ENCODE results near the gene EXD2.
"Not testable (repeated sequence)": the region's sequence is repeated elsewhere in the genome, so short reads cannot be mapped to it uniquely, and the experiment has no call there.

EXD2 gene

DNA sequence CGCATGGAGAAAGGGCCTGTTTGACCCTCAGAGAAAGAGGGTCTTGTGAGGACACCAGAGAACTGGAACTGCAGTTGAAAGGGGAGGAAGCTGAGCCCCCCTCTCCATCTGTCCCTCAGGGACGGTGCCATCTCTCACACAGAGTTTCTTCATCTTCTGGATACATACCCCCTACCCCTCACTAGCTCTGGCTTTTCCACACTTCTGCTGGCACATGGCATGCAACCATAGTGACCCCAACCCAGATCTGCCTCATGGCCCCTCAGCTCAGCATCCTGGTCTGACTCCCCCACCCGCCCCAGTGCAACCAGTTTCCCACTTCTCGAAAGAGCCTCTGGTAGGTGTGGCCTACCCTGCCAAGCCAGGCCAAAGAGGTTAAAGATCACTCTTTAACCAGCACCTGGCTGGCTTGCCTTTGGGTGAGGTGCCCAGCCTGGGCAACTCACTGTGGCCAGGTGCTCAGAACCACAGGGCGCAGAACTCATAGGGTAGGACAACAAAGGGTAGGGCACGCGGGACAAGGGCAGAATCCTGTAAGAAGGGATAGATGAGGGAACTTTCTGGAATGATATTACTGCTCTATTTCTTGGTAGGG lies 94.5 kb downstream of the EXD2 start:
- DNase-seq: no peak

DNA sequence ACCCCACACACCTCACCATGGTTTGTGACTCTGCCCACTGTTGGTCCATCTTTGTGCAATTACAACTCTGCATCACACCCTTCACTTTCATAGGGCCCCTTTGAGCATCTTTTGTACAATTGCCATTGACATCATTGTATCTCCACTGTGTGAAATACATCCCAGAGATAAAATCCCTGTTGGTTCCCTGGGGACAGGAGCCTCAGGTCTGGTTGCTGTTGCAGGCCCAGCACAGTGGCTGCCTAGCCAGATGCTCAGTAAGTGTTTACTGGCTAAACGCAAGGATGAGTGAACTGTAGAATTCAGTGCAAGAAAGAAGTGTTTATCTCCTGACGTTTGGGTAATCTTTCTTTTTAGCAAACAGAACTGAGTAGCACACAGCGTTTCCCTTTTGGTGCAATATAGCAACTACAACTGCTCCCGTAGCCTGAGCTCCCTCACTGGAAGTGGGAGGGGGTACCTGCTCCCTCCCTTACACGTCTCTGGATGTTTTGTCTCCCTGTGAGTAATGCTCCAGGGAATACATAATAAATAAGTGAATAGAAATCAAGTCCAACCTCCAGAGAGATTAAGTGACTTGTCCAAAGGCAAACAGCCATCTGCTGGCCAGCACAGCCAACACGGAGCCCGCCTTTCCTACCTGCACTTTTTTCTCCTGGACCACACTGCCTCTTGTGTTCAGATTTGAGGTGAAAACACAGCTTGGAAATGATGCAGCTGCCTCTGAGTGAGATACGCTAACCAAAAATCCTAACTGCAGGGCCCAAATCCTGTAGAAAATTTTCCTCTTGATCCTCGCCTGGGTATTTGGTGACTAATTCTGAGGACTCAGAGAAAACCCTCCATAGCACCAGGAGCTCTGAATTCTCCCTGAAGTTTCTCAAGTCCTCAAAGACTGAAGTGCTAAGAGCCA lies 96.1 kb downstream of the EXD2 start:
- no peak for DNase-seq

DNA sequence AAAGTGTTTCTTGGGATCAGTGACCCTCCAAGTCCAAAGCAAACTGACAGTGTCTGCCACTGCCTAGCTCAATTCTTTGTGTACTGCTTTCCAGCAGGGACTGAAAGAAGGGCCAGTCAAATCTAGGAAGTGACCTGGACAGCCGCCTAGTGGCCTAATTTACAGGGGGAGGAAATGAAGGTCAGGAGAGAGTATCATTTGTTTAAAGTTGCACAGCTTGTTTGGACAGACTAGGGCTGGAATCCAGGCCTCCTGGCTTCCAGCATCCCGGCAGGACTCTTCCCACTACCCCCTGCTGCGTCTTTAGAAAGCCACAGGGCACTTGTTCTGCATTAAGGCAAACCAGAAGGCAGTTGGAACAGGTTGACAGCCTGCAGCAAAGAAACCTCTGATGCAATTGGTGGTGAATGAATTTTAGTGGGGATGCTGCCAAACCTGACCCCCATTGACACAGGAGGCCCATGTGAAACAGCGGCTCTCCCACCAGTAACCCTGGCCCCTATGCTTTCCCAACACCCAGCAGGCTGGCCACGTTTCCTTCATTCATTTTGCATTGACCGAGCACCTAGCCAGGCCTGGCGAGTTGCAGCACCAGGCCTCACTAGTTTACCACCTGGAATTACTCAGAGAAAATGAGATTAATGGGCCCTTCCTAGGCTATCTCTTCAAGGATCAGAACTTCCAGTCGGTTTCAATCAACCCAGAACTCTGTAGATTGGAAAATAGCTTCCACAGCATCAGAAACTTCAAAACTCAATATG lies 96.9 kb downstream of the EXD2 start:
- DNase-seq: no peak

DNA sequence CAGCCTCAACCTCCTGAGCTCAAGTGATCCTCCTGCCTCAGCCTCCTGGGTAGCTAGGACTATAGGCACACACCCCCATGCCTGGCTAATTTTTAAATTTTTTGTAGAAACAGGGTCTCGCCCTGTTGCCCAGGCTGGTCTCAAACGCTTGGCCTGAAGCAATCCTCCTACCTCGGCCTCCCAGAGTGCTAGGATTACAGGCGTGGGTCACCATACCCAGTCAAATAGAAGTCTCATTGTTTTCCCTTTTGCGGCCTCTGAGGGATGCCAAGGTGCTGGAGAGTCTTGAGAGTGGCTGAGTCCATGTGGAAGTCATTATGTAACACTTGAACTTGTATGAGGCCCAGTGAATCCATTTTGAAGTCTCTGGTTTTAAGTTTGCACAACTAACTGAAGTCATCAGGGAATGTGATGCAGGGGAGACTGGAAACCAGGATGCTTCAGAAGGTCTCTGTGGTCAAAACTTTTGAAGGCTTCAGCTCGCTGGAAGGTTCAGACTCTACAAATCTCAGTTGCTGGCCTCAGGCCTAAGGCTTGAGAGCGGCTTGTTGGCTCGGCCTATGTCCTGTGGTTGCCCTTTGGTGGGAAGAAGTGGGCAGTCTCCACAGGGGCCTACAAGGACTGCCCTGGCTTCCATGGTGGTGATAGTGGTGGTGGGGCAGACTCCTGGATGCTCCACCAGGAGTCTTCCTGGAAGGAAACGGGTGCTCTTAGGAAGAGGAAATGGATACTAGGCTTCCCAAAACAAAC lies 97.8 kb downstream of the EXD2 start:
- DNase-seq: no peak

DNA sequence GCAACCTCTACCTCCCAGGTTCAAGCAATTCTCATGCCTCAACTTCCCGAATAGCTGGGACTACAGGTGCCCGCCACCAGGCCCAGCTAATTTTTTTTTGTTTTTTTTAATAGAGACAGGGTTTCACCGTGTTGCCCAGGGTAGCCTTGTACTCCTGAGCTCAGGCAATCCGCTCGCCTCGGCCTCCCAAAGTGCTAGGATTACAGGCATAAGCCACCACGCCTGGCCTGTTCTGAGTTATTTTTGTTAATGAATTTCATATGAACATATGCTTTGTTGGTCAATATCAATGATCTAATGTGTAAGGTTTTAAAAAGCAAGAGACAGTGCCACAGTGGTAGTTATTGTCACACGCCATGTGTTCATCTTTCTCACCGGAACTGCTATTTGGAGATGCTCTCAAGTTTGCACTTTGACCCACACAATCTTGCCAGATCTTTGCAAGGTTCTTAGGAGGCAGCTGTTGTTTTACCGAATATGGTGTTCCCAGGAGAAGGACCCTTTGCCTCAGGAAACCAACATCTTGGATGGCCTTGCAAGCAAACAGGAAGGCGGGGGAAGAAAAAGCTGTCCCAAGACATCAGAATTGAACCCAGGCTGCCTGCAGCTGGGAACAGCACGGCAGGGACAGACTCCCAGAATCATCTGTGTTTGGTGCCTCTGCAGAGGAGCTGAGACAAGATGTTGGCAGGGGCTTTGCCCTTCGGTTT lies 98.7 kb downstream of the EXD2 start:
- DNase-seq: no peak

DNA sequence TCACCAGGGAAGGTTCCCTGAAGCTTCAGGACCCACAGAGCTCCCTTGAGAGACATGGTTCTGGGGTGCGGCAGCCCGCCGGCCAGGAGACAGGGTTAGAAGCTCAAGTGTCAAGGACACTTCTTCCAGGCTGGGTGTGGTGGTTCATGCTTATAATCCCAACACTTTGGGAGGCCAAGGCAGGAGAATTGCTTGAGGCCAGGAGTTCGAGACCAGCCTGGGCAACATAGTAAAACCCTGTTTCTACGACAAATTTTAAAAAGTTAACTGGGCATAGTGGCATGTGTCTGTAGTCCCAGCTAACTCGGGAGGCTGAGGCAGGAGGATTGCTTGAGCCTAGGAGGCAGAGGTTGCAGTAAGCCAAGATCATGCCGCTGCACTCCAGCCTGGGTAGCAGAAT lies 99.6 kb downstream of the EXD2 start:
- not testable (repeated sequence) for DNase-seq

DNA sequence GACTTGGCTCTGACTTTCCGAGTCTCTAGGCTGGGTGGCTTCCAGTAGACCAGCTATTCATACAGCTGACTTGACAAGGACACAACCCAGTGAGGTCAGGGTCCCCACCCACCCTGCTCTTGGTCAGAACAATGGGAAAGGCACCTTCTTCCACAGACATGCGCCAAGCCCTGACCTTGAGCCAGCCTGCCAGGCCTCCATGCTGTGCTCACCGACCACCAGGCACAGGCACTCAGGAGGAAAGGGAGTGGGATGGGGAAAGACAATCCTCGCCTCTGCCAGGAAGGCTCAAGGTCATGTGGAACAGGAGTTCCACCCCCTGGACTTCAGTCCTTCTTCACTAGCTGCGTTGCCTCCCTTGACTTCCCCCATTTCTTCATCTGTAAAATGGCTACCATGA lies 100.1 kb downstream of the EXD2 start:
- DNase-seq: no peak

DNA sequence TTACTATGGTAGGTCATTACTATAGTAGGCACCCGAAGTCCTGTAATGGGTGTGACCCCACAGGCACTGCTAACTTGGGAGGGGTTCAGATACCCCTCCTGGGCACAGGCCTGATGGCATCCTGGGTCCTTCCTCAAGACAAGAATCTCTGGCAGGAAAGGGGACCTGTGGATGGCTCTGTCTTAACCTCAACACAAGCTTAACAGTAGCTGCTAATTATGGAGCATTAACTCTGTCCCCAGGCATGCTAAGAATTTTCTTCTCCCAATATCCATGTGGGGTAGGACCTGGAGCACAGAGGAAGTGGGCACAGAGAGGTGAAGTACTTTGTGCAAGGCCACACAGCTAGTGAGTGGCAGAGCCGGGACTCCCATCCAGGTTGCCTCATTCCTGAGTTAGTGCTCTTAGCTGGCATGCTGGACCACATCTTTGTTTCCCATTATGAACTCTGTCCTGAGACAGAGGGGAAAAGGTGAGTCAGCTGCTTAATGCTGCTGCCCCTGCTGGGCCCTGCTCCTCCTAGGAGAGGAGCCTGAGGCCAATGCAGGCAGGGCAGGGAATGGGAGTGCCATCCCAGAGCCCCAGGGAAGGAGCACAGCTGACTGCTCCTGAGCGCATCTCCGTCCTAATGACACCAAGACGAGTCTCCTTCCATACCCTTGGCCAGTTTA lies 100.7 kb downstream of the EXD2 start:
- DNase-seq: no peak

Data from NCI-H1105 (cell line).